Raji (cell line): ENCODE measurements around the gene RPP25L.

ENCODE experiments used
- POLR2A ChIP-seq: IDR thresholded peaks from 2 replicates; pipeline ENCODE4 v1.6.1; 2011; ENCODE audit warnings: low read depth, low read length, control low read depth; ENCODE audit not compliant: insufficient read depth

Gene RPP25L

GRCh38 chr9:34573599-34574325 is 38.1 kb downstream of the RPP25L start:
- TF ChIP-seq POLR2A, result no peak

- no peak for TF ChIP-seq POLR2A
Observed at GRCh38 chr9:34572628-34573027, 39.3 kb downstream of the RPP25L start.

DNA sequence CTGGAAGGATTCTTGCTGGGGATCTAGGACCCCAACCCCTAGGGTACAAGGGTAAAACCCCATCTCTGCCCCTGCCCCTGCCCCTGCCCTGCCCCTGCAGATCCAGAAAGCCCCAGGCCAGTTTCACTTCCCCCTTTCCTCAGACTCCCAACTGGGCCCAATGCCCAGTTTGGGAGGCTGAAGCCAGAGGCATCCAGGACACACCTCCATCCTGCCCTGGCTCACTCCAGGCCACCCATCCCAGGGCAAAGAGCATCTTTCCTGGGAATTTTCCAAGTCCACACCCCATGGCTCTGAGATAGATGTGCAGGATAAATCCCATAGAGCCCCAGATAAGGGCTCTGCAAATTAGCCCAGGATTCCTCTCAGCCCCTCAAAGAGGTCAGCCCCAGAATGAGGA is 39.8 kb downstream of the RPP25L start:
- no peak for TF ChIP-seq POLR2A

- no peak for TF ChIP-seq POLR2A
Observed at GRCh38 chr9:34571481-34571810, 40.5 kb downstream of the RPP25L start.

DNA sequence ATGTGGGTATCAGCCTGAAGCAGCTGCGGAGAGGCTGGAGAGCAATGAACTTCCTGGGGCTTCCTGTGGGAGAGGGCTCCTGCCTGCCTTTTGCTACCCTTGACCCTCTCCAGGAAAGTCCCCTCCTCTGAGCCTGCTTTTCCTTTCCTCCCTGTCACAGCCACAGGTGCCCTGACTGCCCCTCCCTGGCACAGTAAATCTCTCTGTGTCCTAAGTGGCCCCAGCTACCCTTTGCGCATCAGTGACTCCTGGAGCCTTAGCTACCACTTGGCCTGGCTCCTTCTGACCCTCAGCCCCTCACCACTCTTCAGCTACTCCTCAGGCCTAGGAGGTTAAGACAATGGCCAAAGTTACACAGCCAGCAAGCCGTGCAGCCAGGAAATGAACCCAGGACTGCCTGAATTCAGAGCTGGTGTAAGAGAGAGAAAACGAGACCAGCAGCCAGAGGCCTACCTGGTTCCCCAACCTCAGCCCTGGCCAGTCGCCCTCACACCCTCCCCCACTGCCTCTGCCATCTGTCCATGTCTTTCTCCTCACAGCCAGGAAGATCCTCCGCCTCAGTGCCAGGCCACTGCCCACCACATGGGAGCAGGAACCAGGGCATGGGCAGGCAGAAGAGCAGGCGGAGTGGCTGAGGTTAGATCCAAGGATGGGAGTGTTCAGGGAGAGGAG is 41.0 kb downstream of the RPP25L start:
- TF ChIP-seq POLR2A, result no peak

- TF ChIP-seq POLR2A, result no peak
Observed at GRCh38 chr9:34570376-34570775, 41.5 kb downstream of the RPP25L start.

DNA sequence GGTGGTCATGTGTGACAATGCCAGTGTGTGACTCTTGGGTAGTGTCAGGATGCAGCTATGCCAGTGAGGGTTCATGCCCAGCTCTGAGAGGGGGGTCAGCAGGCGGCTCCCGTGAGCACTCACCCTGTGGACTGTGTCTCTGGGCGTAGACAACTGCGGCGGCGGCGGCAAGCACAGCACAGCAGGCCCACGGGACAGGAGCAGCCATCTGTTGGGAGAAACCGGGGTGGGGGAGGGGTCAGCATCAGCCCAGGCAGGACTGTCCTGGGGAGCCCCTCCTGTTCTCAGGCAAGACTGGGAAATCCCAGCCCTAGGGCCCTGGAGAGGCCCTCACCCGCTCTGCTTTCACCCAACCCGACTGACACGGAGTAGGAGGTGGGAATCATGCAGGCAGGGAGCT is 43.1 kb downstream of the RPP25L start:
- no peak for TF ChIP-seq POLR2A

GRCh38 chr9:34568133-34568532 is 43.8 kb downstream of the RPP25L start:
- no peak for TF ChIP-seq POLR2A

- TF ChIP-seq POLR2A, result no peak
Observed at GRCh38 chr9:34566972-34567371, 44.9 kb downstream of the RPP25L start.

DNA sequence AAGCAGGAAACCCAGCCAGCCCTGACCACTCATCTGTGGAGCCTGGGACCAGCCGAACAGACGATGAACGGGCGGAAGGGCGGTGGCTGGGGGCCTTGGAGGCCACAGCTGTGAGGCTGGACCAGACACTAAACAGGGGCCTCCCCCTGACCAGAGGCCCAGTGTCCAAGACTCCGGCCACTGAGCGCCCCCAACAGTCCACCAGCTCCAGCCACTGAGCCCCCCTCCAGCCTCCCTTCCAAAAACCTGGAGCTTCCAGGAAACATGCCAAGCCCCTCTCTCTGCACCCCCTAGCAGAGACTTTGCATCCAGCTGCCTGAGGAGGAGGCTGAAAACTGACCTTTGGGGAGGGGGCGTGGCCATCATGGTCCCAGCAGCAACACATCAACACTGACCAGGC is 45.6 kb downstream of the RPP25L start:
- no peak for TF ChIP-seq POLR2A

GRCh38 chr9:34565856-34566255 is 46.0 kb downstream of the RPP25L start:
- TF ChIP-seq POLR2A, result no peak

- TF ChIP-seq POLR2A, result no peak
Observed at GRCh38 chr9:34564617-34565016, 47.3 kb downstream of the RPP25L start.

GRCh38 chr9:34563262-34563661 is 48.6 kb downstream of the RPP25L start:
- TF ChIP-seq POLR2A, result no peak

DNA sequence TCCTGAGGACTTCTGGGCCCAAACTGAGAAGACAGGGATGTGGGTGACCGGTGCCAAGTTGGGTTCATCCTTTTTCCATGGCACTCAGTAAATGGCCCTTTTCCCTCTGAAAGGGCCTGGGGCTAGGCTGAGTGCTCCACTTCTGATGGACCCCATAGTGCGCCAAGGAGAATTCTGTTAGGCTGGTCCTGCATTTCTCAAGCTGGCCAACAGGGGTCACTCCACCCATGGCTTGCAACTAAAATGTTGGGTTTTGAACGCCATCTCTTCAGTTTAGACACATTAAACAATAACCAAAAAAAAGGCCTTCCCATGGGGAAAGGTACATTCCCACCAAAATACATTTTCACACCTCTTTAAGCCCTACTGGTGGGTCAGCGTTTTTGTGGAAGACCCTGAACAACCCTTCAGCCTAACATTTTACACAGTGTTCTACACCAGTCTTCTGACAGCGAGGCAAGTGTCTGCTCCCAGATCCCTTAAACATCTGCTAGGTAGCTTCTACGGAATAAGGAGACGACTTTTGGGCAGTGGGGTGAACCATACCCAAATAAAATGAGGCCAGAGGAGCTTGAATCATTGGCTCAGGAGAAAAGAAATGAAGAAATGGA is 49.7 kb downstream of the RPP25L start:
- TF ChIP-seq POLR2A, result no peak

- TF ChIP-seq POLR2A, result no peak
Observed at GRCh38 chr9:34560599-34561214, 51.2 kb downstream of the RPP25L start.
